Astrocyte (in vitro differentiated cells and primary cell): ENCODE data around the gene ZP1. TPM values are rescaled to one million over a fixed set of nuclear protein-coding genes. Genes with fewer than 3 reads are reported as not detected.
"Not testable (repeated sequence)": the region's sequence is repeated elsewhere in the genome, so short reads cannot be mapped to it uniquely, and the experiment has no call there.

Experiments
- DNase-seq: peaks from one replicate; pipeline ENCODE4 v3.0.0-alpha.2; 2010; ENCODE audit warnings: low read depth
- FAIRE-seq: peaks from 2 replicates; lab custom pipeline; 2011; peaks lifted over from hg19 to GRCh38; lab: Jason Lieb, UNC
- H2AFZ ChIP-seq: 2 replicates; pipeline ENCODE4 v1.6.0; 2012; ENCODE audit warnings: low read depth, low read length, inconsistent platforms
- H3K27ac ChIP-seq: 2 replicates; pipeline ENCODE4 v1.5.1; 2011; ENCODE audit warnings: low read depth, low read length, inconsistent platforms
- H3K27me3 ChIP-seq: 2 replicates; pipeline ENCODE4 v1.6.0; 2011; ENCODE audit warnings: low read length, inconsistent platforms; ENCODE audit not compliant: insufficient read depth
- H3K36me3 ChIP-seq: 2 replicates; pipeline ENCODE4 v1.5.1; 2011; ENCODE audit warnings: low read length, inconsistent platforms; ENCODE audit not compliant: insufficient read depth
- H3K4me1 ChIP-seq: 2 replicates; pipeline ENCODE4 v1.5.1; 2011; ENCODE audit warnings: low read length, inconsistent platforms; ENCODE audit not compliant: insufficient read depth
- H3K4me2 ChIP-seq: 2 replicates; pipeline ENCODE4 v1.6.0; 2012; ENCODE audit warnings: low read length, inconsistent platforms
- H3K4me3 ChIP-seq: 2 replicates; pipeline ENCODE4 v1.5.1; 2011; ENCODE audit warnings: low read depth, mild to moderate bottlenecking, low read length, inconsistent platforms; ENCODE audit not compliant: insufficient read depth
- H3K79me2 ChIP-seq: 2 replicates; pipeline ENCODE4 v1.6.0; 2012; ENCODE audit warnings: mild to moderate bottlenecking, low read length, inconsistent platforms; ENCODE audit not compliant: insufficient read depth
- H3K9ac ChIP-seq: 2 replicates; pipeline ENCODE4 v1.6.0; 2012; ENCODE audit warnings: mild to moderate bottlenecking, low read length, inconsistent platforms
- H3K9me3 ChIP-seq: 2 replicates; pipeline ENCODE4 v1.5.1; 2012; ENCODE audit warnings: low read depth, mild to moderate bottlenecking, low read length, inconsistent platforms; ENCODE audit not compliant: insufficient read depth
- H4K20me1 ChIP-seq: 2 replicates; pipeline ENCODE4 v1.6.0; 2012; ENCODE audit warnings: low read length, inconsistent platforms; ENCODE audit not compliant: insufficient read depth
- H3K27ac Mint-ChIP-seq: one replicate; pipeline ENCODE4 v1.8.0; 2021; ENCODE audit warnings: mild to moderate bottlenecking, mixed read lengths; ENCODE audit not compliant: unreplicated experiment
- H3K27me3 Mint-ChIP-seq: one replicate; pipeline ENCODE4 v1.8.0; 2021; ENCODE audit warnings: low read depth, mixed read lengths; ENCODE audit not compliant: unreplicated experiment
- H3K36me3 Mint-ChIP-seq: one replicate; pipeline ENCODE4 v1.8.0; 2021; ENCODE audit warnings: low read depth, mixed read lengths; ENCODE audit not compliant: unreplicated experiment
- H3K4me1 Mint-ChIP-seq: one replicate; pipeline ENCODE4 v1.8.0; 2021; ENCODE audit warnings: low read depth, mixed read lengths; ENCODE audit not compliant: unreplicated experiment
- H3K4me3 Mint-ChIP-seq: one replicate; pipeline ENCODE4 v1.8.0; 2021; ENCODE audit warnings: mild to moderate bottlenecking, moderate library complexity, mixed read lengths; ENCODE audit not compliant: unreplicated experiment
- H3K9me3 Mint-ChIP-seq: one replicate; pipeline ENCODE4 v1.8.0; 2021; ENCODE audit warnings: mild to moderate bottlenecking, mixed read lengths; ENCODE audit not compliant: unreplicated experiment
- CTCF ChIP-seq: IDR thresholded peaks from 2 replicates; pipeline ENCODE4 v1.5.1; 2011; ENCODE audit warnings: low read depth, mild to moderate bottlenecking, inconsistent platforms, low read length, moderate library complexity; ENCODE audit not compliant: insufficient read depth
- EZH2 ChIP-seq: IDR thresholded peaks from 2 replicates; pipeline ENCODE4 v1.6.1; 2012; ENCODE audit warnings: mild to moderate bottlenecking, low read length, inconsistent platforms; ENCODE audit not compliant: insufficient read depth
- total RNA-seq: library from RNA; stranded (reverse); gene quantifications from 2 replicates; pipeline ENCODE4 v1.2.1, GENCODE V29; 2021

ZP1 gene
- total RNA-seq, 1 donor from 2014 or later = not detected

- no peak overlapping the region for H2AFZ ChIP-seq
- H3K9me3 ChIP-seq = peaks cover 3% of the 10 kb centered on the region
- H3K27ac ChIP-seq = no peak overlapping the region
- no peak overlapping the region for H3K4me3 ChIP-seq
- H3K27me3 ChIP-seq = peaks cover 4% of the 10 kb centered on the region
- no peak for TF ChIP-seq EZH2
- no peak for TF ChIP-seq CTCF
- Mint-ChIP-seq H3K27ac (no peak overlapping the region), H3K4me1 (no peaks in the 10 kb centered on the region), H3K36me3 (no peaks in the 10 kb centered on the region), H3K27me3 (peaks cover 27% of the 10 kb centered on the region), H3K4me3 (no peak overlapping the region), H3K9me3 (peaks cover 8% of the 10 kb centered on the region)
- no peaks in the 10 kb centered on the region for H4K20me1 ChIP-seq
- H3K4me1 ChIP-seq = no peaks in the 10 kb centered on the region
- no peak overlapping the region for H3K9ac ChIP-seq
- no peak for DNase-seq
- no peak for FAIRE-seq
- H3K4me2 ChIP-seq = no peak overlapping the region
- no peaks in the 10 kb centered on the region for H3K79me2 ChIP-seq
- no peaks in the 10 kb centered on the region for H3K36me3 ChIP-seq
Measured at GRCh38 chr11:60821827-60822599, 45.3 kb upstream of the ZP1 start.

GRCh38 chr11:60823745-60824306 is 43.5 kb upstream of the ZP1 start:
- H3K79me2 ChIP-seq, H3K4me3 Mint-ChIP-seq, H3K4me3 ChIP-seq, H3K36me3 Mint-ChIP-seq, H3K4me1 Mint-ChIP-seq, H3K4me1 ChIP-seq, DNase-seq, H3K27me3 ChIP-seq, H3K9me3 ChIP-seq, H3K4me2 ChIP-seq, H3K27ac ChIP-seq, H4K20me1 ChIP-seq, H3K36me3 ChIP-seq, H3K9me3 Mint-ChIP-seq, H3K9ac ChIP-seq, H3K27ac Mint-ChIP-seq, FAIRE-seq, H2AFZ ChIP-seq: not testable (repeated sequence)
- H3K27me3 Mint-ChIP-seq = peaks cover 36% of the 10 kb centered on the region

GRCh38 chr11:60825118-60825517 is 42.2 kb upstream of the ZP1 start:
- H3K27ac Mint-ChIP-seq = no peak overlapping the region
- peaks cover 6% of the 10 kb centered on the region for H3K27me3 ChIP-seq
- no peaks in the 10 kb centered on the region for H4K20me1 ChIP-seq
- H3K36me3 ChIP-seq = no peaks in the 10 kb centered on the region
- no peak overlapping the region for H2AFZ ChIP-seq
- no peak overlapping the region for H3K27ac ChIP-seq
- TF ChIP-seq EZH2 (no peak), CTCF (no peak)
- H3K9ac ChIP-seq = no peak overlapping the region
- no peaks in the 10 kb centered on the region for H3K4me1 ChIP-seq
- H3K36me3 Mint-ChIP-seq = no peaks in the 10 kb centered on the region
- H3K4me2 ChIP-seq = no peak overlapping the region
- no peaks in the 10 kb centered on the region for H3K9me3 ChIP-seq
- H3K4me1 Mint-ChIP-seq = no peaks in the 10 kb centered on the region
- no peak overlapping the region for H3K4me3 Mint-ChIP-seq
- no peaks in the 10 kb centered on the region for H3K79me2 ChIP-seq
- FAIRE-seq (no peak), DNase-seq (no peak)
- peaks cover 35% of the 10 kb centered on the region for H3K27me3 Mint-ChIP-seq
- H3K4me3 ChIP-seq = no peak overlapping the region
- peaks cover 5% of the 10 kb centered on the region for H3K9me3 Mint-ChIP-seq
